ENCODE data around the gene ROBO4. TPM values are rescaled to one million over a fixed set of nuclear protein-coding genes. Genes with fewer than 3 reads are reported as not detected.
A peak's percentile ranks its signal among the peaks of the same experiment; 100 is the strongest.

Gene ROBO4
- total and polyA plus RNA-seq, 2 of the 13 experiments (the other 11 are each of a cell fraction or from before 2014, with no cell fraction given), result 0.07 to 1.1 TPM

- TF ChIP-seq, protein P1, sequence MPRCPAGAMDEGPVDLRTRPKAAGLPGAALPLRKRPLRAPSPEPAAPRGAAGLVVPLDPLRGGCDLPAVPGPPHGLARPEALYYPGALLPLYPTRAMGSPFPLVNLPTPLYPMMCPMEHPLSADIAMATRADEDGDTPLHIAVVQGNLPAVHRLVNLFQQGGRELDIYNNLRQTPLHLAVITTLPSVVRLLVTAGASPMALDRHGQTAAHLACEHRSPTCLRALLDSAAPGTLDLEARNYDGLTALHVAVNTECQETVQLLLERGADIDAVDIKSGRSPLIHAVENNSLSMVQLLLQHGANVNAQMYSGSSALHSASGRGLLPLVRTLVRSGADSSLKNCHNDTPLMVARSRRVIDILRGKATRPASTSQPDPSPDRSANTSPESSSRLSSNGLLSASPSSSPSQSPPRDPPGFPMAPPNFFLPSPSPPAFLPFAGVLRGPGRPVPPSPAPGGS (CRISPR knock-in tag; IDR thresholded peaks at IDR 0.05), result no peak
- TF ChIP-seq MAZ (IDR thresholded peaks at IDR 0.05; ENCODE audit: borderline replicate concordance, low read depth, low read length), result no peak
- no peak for TF ChIP-seq MAZ (CRISPR knock-in tag; IDR thresholded peaks at IDR 0.05; ENCODE audit: low read depth)
- TF ChIP-seq ZNF34 (CRISPR knock-in tag; IDR thresholded peaks at IDR 0.05; ENCODE audit: borderline replicate concordance), result no peak
- 0 out of 2 replicates have a peak, but pooled peaks have one; percentile 55 for TF ChIP-seq ATF1 (CRISPR knock-in tag; IDR thresholded peaks at IDR 0.05)
- TF ChIP-seq PBX3 (CRISPR knock-in tag; IDR thresholded peaks at IDR 0.05; ENCODE audit: borderline replicate concordance), result no peak
- no peak for TF ChIP-seq POLR2AphosphoS2 (IDR thresholded peaks at IDR 0.05; ENCODE audit: low read depth, low read length)
- TF ChIP-seq ZNF138 (CRISPR knock-in tag; IDR thresholded peaks at IDR 0.05; ENCODE audit: low read depth), result no peak
- no peak for TF ChIP-seq ZNF367 (CRISPR knock-in tag; IDR thresholded peaks at IDR 0.05; ENCODE audit: borderline replicate concordance)
- no peak for TF ChIP-seq NFAT5 (CRISPR knock-in tag; IDR thresholded peaks at IDR 0.05)
- TF ChIP-seq, protein P2, sequence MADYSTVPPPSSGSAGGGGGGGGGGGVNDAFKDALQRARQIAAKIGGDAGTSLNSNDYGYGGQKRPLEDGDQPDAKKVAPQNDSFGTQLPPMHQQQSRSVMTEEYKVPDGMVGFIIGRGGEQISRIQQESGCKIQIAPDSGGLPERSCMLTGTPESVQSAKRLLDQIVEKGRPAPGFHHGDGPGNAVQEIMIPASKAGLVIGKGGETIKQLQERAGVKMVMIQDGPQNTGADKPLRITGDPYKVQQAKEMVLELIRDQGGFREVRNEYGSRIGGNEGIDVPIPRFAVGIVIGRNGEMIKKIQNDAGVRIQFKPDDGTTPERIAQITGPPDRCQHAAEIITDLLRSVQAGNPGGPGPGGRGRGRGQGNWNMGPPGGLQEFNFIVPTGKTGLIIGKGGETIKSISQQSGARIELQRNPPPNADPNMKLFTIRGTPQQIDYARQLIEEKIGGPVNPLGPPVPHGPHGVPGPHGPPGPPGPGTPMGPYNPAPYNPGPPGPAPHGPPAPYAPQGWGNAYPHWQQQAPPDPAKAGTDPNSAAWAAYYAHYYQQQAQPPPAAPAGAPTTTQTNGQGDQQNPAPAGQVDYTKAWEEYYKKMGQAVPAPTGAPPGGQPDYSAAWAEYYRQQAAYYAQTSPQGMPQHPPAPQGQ (CRISPR knock-in tag; IDR thresholded peaks at IDR 0.05; ENCODE audit: borderline replicate concordance), result no peak
- no peak for TF ChIP-seq ZNF33A (CRISPR knock-in tag; IDR thresholded peaks at IDR 0.05; ENCODE audit: borderline replicate concordance)
- TF ChIP-seq ZNF629 (CRISPR knock-in tag; conservative IDR thresholded peaks at IDR 0.05), result no peak
- no peak for TF ChIP-seq HMG20A (CRISPR knock-in tag; IDR thresholded peaks at IDR 0.05; ENCODE audit: borderline replicate concordance)
- 0 out of 2 replicates have a peak, but pooled peaks have one; percentile 8 for TF ChIP-seq ISL2 (CRISPR knock-in tag; IDR thresholded peaks at IDR 0.05)
- no peak for TF ChIP-seq ZNF468 (CRISPR knock-in tag; IDR thresholded peaks at IDR 0.05)
- TF ChIP-seq MAX (IDR thresholded peaks at IDR 0.05), result no peak
- peak; percentile 43; the same call in 1 of the 2 replicates for TF ChIP-seq POGZ (CRISPR knock-in tag; IDR thresholded peaks at IDR 0.05)
Measured at GRCh38 chr11:124934862-124935547, 37.3 kb upstream of the ROBO4 start (continued).

Data from HepG2 (cell line).